GM23338 (cell line): ENCODE data around the gene NAA80. TPM values are rescaled to one million over a fixed set of nuclear protein-coding genes. Genes with fewer than 3 reads are reported as not detected.

ENCODE experiments used
- ATAC-seq: fragments of 200-7000 bp; cut with Tn5 transposase; 3 replicates; pipeline ENCODE4 v1.9.1; 2020
- DNase-seq: peaks from one replicate; pipeline ENCODE4 v3.0.0-alpha.2; 2015; ENCODE audit warnings: low spot score
- H2AFZ ChIP-seq: fragments of 200-600 bp; sonication (generic); 2 replicates; pipeline ENCODE4 v1.8.0; 2016; ENCODE audit warnings: antibody characterized with exemption, mild to moderate bottlenecking, moderate library complexity
- H3F3A ChIP-seq: fragments of 200-600 bp; sonication (generic); replicated peaks from 2 replicates; pipeline ENCODE4 v1.8.0; 2017; ENCODE audit warnings: antibody characterized with exemption, mixed run types, low read depth
- H3K27ac ChIP-seq: fragments of 200-600 bp; sonication (generic); 2 replicates; pipeline ENCODE4 v1.6.1; 2016; ENCODE audit warnings: low read depth
- H3K27me3 ChIP-seq: fragments of 200-600 bp; sonication (generic); 2 replicates; pipeline ENCODE4 v1.8.0; 2016; ENCODE audit warnings: mild to moderate bottlenecking, mixed run types, moderate library complexity; ENCODE audit not compliant: insufficient read depth
- H3K36me3 ChIP-seq: fragments of 200-600 bp; sonication (generic); 2 replicates; pipeline ENCODE4 v1.8.0; 2016; ENCODE audit warnings: mild to moderate bottlenecking; ENCODE audit not compliant: insufficient read depth
- H3K4me1 ChIP-seq: fragments of 200-600 bp; sonication (generic); 2 replicates; pipeline ENCODE4 v1.8.0; 2016; ENCODE audit warnings: mild to moderate bottlenecking, moderate library complexity; ENCODE audit not compliant: insufficient read depth
- H3K4me2 ChIP-seq: fragments of 200-600 bp; sonication (generic); 2 replicates; pipeline ENCODE4 v1.7.1; 2017; ENCODE audit warnings: mixed run types
- H3K4me3 ChIP-seq: fragments of 200-600 bp; sonication (generic); 2 replicates; pipeline ENCODE4 v1.6.1; 2016; ENCODE audit warnings: mixed run types
- H3K79me2 ChIP-seq: fragments of 200-600 bp; sonication (generic); replicated peaks from 2 replicates; pipeline ENCODE4 v1.8.0; 2017; ENCODE audit warnings: mild to moderate bottlenecking; ENCODE audit not compliant: insufficient read depth
- H3K9me2 ChIP-seq: fragments of 200-600 bp; sonication (generic); 2 replicates; pipeline ENCODE4 v1.8.0; 2017; ENCODE audit not compliant: insufficient read depth
- H4K20me1 ChIP-seq: fragments of 200-600 bp; sonication (generic); replicated peaks from 2 replicates; pipeline ENCODE4 v1.8.0; 2017; ENCODE audit warnings: mild to moderate bottlenecking; ENCODE audit not compliant: insufficient read depth
- H3K27ac Mint-ChIP-seq: 2 replicates; pipeline ENCODE4 v1.8.0; 2020; ENCODE audit warnings: inconsistent platforms, mild to moderate bottlenecking, moderate library complexity, mixed read lengths
- H3K27me3 Mint-ChIP-seq: 3 replicates; pipeline ENCODE4 v1.8.0; 2022; ENCODE audit warnings: low read depth, mild to moderate bottlenecking, moderate library complexity, mixed read lengths, inconsistent platforms; ENCODE audit not compliant: insufficient read depth, poor library complexity
- H3K36me3 Mint-ChIP-seq: 3 replicates; pipeline ENCODE4 v1.8.0; 2021; ENCODE audit warnings: low read depth, mild to moderate bottlenecking, inconsistent platforms, moderate library complexity, mixed read lengths
- H3K4me1 Mint-ChIP-seq: 3 replicates; pipeline ENCODE4 v1.8.0; 2020; ENCODE audit warnings: mild to moderate bottlenecking, inconsistent platforms, mixed read lengths
- H3K4me3 Mint-ChIP-seq: 3 replicates; pipeline ENCODE4 v1.8.0; 2021; ENCODE audit warnings: moderate library complexity, mild to moderate bottlenecking, inconsistent platforms, mixed read lengths
- H3K9me3 Mint-ChIP-seq: 3 replicates; pipeline ENCODE4 v1.8.0; 2020; ENCODE audit warnings: moderate library complexity, mild to moderate bottlenecking, inconsistent platforms, mixed read lengths
- CREB1 ChIP-seq: fragments of 250-450 bp; sonication (Bioruptor Pico); IDR thresholded peaks from 2 replicates; pipeline ENCODE4 v1.5.0; 2020; ENCODE audit warnings: low read depth, mild to moderate bottlenecking, moderate library complexity
- EZH2 ChIP-seq: fragments of 200-600 bp; sonication (generic); IDR thresholded peaks from one replicate; pipeline ENCODE4 v1.8.0; 2017; ENCODE audit warnings: antibody characterized with exemption, mild to moderate bottlenecking, low read depth; ENCODE audit not compliant: unreplicated experiment
- EZH2phosphoT487 ChIP-seq: fragments of 200-600 bp; sonication (generic); IDR thresholded peaks from one replicate; pipeline ENCODE4 v1.8.1; 2018; ENCODE audit warnings: antibody characterized with exemption; ENCODE audit not compliant: unreplicated experiment
- JUNB ChIP-seq: IDR thresholded peaks from one replicate; pipeline ENCODE4 v1.6.1; 2016; ENCODE audit warnings: antibody characterized with exemption; ENCODE audit not compliant: unreplicated experiment
- NANOG ChIP-seq: IDR thresholded peaks from 2 replicates; pipeline ENCODE4 v1.6.1; 2016; ENCODE audit warnings: antibody characterized with exemption, borderline replicate concordance
- POLR2AphosphoS5 ChIP-seq: IDR thresholded peaks from 2 replicates; pipeline ENCODE4 v1.6.1; 2016; ENCODE audit warnings: antibody characterized with exemption, low read depth
- STAT1 ChIP-seq: IDR thresholded peaks from one replicate; pipeline ENCODE4 v1.6.1; 2016; ENCODE audit warnings: antibody characterized with exemption; ENCODE audit not compliant: unreplicated experiment
- ZNF114 ChIP-seq: fragments of 250-450 bp; sonication (Bioruptor Pico); IDR thresholded peaks from 2 replicates; pipeline ENCODE4 v1.5.0; 2020; ENCODE audit warnings: mild to moderate bottlenecking, moderate library complexity
- ZNF331 ChIP-seq: fragments of 250-450 bp; sonication (Bioruptor Pico); IDR thresholded peaks from 2 replicates; pipeline ENCODE4 v1.5.0; 2020; ENCODE audit warnings: low read depth, mild to moderate bottlenecking, moderate library complexity
- polyA plus RNA-seq: library from polyadenylated mRNA; unstranded; fragments of >200 nt; fragmentation: Nextera tagmentation; extraction: Ambion mirVana; gene quantifications from 2 replicates; pipeline ENCODE4 v1.2.1, GENCODE V29; 2016
- total RNA-seq: library from RNA; depleted of rRNA; stranded (reverse); fragments of >200 nt; shearing (Covaris generic); gene quantifications from 2 replicates; pipeline ENCODE4 v1.2.3, GENCODE V29; 2014
- TF ChIP-seq, protein P1 (sequence below): IDR thresholded peaks from one replicate; pipeline ENCODE4 v1.6.1; 2018; ENCODE audit warnings: antibody characterized with exemption; ENCODE audit not compliant: unreplicated experiment
- TF ChIP-seq, protein P2 (sequence below): fragments of 250-450 bp; sonication (Bioruptor Pico); IDR thresholded peaks from 2 replicates; pipeline ENCODE4 v1.5.0; 2020; ENCODE audit warnings: mild to moderate bottlenecking, moderate library complexity
- TF ChIP-seq, protein P3 (sequence below), 2 experiments: fragments of 200-600 bp in 1 of 2; sonication (generic) in 1 of 2; conservative IDR thresholded peaks; 2 replicates each; pipeline versions ENCODE4 v1.5.1 to v1.6.1; 2016 to 2017; ENCODE audit warnings: antibody characterized with exemption in 2 of 2, low read depth in 2 of 2, mild to moderate bottlenecking in 2 of 2, moderate library complexity in 1 of 2
- TF ChIP-seq, protein P4 (sequence below): IDR thresholded peaks from 2 replicates; pipeline ENCODE4 v1.6.1; 2016; ENCODE audit warnings: antibody characterized with exemption

NAA80 gene
- total and polyA plus RNA-seq, 2 experiments from 2014 or later, result 12.1 to 16.7 TPM

DNA sequence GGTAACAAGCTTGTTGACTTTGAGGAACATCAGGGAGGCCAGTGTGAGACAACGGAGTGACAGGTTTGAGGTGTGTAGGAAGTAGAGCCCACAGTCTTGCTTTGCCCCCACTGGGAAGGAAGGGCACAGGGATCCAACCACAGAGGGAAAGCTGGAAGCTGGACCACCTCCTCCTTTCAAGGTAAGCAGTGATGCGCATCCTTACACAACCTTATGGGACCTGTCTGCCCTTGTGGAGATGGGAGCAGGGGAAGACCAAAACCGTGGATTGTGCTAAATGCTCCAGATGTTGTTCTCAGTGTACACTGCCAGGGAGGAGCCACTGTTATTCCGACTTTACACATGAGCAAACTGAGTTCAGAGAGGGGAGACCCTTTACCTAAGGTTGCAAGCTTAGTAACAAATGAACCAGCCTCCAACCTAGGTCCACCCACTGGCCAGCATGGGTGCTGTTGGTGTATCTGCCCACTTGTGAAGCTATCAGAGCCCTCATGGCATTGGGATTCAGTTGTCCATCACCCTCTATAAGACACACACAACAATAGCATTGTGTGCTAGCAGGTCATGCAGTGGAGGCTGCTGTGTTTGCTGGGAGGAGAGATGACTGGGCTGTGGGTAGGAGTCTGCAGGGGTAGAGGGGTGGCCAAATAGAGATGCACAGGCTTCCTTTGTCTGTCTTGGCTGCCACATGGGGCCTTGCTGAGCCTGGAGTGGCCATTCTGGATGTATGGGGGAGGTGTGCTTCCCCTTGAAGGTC is 20.9 kb downstream of the NAA80 start:
- peaks cover 3% of the 10 kb centered on the region; the same call in 1 of the 2 replicates for H3K4me1 ChIP-seq
- no peaks in the 10 kb centered on the region for H3K36me3 ChIP-seq
- Mint-ChIP-seq H3K4me3 (no peak overlapping the region), H3K36me3 (no peaks in the 10 kb centered on the region), H3K9me3 (no peaks in the 10 kb centered on the region), H3K27me3 (peaks cover 41% of the 10 kb centered on the region), H3K4me1 (peaks cover 18% of the 10 kb centered on the region), H3K27ac (no peak overlapping the region)
- H4K20me1 ChIP-seq, result no peaks in the 10 kb centered on the region
- peaks cover 53% of the 10 kb centered on the region for H3K27me3 ChIP-seq
- DNase-seq (no peak), ATAC-seq (no peak)
- no peak overlapping the region for H2AFZ ChIP-seq
- H3K4me3 ChIP-seq, result no peak overlapping the region
- TF ChIP-seq EZH2phosphoT487 (no peak), STAT1 (no peak), EZH2 (no peak), JUNB (no peak), ZNF114 (no peak), POLR2AphosphoS5 (no peak), ZNF331 (CRISPR knock-in tag) (no peak), NANOG (no peak), CREB1 (CRISPR knock-in tag) (no peak)
- TF ChIP-seq, protein P1, sequence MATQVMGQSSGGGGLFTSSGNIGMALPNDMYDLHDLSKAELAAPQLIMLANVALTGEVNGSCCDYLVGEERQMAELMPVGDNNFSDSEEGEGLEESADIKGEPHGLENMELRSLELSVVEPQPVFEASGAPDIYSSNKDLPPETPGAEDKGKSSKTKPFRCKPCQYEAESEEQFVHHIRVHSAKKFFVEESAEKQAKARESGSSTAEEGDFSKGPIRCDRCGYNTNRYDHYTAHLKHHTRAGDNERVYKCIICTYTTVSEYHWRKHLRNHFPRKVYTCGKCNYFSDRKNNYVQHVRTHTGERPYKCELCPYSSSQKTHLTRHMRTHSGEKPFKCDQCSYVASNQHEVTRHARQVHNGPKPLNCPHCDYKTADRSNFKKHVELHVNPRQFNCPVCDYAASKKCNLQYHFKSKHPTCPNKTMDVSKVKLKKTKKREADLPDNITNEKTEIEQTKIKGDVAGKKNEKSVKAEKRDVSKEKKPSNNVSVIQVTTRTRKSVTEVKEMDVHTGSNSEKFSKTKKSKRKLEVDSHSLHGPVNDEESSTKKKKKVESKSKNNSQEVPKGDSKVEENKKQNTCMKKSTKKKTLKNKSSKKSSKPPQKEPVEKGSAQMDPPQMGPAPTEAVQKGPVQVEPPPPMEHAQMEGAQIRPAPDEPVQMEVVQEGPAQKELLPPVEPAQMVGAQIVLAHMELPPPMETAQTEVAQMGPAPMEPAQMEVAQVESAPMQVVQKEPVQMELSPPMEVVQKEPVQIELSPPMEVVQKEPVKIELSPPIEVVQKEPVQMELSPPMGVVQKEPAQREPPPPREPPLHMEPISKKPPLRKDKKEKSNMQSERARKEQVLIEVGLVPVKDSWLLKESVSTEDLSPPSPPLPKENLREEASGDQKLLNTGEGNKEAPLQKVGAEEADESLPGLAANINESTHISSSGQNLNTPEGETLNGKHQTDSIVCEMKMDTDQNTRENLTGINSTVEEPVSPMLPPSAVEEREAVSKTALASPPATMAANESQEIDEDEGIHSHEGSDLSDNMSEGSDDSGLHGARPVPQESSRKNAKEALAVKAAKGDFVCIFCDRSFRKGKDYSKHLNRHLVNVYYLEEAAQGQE, result no peak
- TF ChIP-seq, protein P2, sequence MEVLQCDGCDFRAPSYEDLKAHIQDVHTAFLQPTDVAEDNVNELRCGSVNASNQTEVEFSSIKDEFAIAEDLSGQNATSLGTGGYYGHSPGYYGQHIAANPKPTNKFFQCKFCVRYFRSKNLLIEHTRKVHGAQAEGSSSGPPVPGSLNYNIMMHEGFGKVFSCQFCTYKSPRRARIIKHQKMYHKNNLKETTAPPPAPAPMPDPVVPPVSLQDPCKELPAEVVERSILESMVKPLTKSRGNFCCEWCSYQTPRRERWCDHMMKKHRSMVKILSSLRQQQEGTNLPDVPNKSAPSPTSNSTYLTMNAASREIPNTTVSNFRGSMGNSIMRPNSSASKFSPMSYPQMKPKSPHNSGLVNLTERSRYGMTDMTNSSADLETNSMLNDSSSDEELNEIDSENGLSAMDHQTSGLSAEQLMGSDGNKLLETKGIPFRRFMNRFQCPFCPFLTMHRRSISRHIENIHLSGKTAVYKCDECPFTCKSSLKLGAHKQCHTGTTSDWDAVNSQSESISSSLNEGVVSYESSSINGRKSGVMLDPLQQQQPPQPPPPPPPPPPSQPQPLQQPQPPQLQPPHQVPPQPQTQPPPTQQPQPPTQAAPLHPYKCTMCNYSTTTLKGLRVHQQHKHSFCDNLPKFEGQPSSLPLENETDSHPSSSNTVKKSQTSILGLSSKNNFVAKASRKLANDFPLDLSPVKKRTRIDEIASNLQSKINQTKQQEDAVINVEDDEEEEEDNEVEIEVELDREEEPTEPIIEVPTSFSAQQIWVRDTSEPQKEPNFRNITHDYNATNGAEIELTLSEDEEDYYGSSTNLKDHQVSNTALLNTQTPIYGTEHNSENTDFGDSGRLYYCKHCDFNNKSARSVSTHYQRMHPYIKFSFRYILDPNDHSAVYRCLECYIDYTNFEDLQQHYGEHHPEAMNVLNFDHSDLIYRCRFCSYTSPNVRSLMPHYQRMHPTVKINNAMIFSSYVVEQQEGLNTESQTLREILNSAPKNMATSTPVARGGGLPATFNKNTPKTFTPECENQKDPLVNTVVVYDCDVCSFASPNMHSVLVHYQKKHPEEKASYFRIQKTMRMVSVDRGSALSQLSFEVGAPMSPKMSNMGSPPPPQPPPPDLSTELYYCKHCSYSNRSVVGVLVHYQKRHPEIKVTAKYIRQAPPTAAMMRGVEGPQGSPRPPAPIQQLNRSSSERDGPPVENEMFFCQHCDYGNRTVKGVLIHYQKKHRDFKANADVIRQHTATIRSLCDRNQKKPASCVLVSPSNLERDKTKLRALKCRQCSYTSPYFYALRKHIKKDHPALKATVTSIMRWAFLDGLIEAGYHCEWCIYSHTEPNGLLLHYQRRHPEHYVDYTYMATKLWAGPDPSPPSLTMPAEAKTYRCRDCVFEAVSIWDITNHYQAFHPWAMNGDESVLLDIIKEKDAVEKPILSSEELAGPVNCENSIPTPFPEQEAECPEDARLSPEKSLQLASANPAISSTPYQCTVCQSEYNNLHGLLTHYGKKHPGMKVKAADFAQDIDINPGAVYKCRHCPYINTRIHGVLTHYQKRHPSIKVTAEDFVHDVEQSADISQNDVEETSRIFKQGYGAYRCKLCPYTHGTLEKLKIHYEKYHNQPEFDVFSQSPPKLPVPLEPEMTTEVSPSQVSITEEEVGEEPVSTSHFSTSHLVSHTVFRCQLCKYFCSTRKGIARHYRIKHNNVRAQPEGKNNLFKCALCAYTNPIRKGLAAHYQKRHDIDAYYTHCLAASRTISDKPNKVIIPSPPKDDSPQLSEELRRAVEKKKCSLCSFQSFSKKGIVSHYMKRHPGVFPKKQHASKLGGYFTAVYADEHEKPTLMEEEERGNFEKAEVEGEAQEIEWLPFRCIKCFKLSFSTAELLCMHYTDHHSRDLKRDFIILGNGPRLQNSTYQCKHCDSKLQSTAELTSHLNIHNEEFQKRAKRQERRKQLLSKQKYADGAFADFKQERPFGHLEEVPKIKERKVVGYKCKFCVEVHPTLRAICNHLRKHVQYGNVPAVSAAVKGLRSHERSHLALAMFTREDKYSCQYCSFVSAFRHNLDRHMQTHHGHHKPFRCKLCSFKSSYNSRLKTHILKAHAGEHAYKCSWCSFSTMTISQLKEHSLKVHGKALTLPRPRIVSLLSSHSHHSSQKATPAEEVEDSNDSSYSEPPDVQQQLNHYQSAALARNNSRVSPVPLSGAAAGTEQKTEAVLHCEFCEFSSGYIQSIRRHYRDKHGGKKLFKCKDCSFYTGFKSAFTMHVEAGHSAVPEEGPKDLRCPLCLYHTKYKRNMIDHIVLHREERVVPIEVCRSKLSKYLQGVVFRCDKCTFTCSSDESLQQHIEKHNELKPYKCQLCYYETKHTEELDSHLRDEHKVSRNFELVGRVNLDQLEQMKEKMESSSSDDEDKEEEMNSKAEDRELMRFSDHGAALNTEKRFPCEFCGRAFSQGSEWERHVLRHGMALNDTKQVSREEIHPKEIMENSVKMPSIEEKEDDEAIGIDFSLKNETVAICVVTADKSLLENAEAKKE, result no peak
- TF ChIP-seq, protein P3, sequence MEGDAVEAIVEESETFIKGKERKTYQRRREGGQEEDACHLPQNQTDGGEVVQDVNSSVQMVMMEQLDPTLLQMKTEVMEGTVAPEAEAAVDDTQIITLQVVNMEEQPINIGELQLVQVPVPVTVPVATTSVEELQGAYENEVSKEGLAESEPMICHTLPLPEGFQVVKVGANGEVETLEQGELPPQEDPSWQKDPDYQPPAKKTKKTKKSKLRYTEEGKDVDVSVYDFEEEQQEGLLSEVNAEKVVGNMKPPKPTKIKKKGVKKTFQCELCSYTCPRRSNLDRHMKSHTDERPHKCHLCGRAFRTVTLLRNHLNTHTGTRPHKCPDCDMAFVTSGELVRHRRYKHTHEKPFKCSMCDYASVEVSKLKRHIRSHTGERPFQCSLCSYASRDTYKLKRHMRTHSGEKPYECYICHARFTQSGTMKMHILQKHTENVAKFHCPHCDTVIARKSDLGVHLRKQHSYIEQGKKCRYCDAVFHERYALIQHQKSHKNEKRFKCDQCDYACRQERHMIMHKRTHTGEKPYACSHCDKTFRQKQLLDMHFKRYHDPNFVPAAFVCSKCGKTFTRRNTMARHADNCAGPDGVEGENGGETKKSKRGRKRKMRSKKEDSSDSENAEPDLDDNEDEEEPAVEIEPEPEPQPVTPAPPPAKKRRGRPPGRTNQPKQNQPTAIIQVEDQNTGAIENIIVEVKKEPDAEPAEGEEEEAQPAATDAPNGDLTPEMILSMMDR (conservative IDR thresholded peaks at IDR 0.05; ENCODE audit: low read depth in 2 of 2), result no peak
- TF ChIP-seq, protein P4, sequence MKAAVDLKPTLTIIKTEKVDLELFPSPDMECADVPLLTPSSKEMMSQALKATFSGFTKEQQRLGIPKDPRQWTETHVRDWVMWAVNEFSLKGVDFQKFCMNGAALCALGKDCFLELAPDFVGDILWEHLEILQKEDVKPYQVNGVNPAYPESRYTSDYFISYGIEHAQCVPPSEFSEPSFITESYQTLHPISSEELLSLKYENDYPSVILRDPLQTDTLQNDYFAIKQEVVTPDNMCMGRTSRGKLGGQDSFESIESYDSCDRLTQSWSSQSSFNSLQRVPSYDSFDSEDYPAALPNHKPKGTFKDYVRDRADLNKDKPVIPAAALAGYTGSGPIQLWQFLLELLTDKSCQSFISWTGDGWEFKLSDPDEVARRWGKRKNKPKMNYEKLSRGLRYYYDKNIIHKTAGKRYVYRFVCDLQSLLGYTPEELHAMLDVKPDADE, result no peak
- H3K79me2 ChIP-seq, result no peaks in the 10 kb centered on the region
- H3K27ac ChIP-seq, result no peak overlapping the region
- peaks cover 10% of the 10 kb centered on the region; the same call in 1 of the 2 replicates for H3F3A ChIP-seq
- H3K4me2 ChIP-seq, result no peak overlapping the region
- H3K9me2 ChIP-seq, result no peaks in the 10 kb centered on the region
